Measurements from ENCODE around the gene KRTAP19-4. TPM values are rescaled to one million over a fixed set of nuclear protein-coding genes. Genes with fewer than 3 reads are reported as not detected.

Gene KRTAP19-4
- total RNA-seq, 2 donors from 2014 or later = not detected

GRCh38 chr21:30448514-30448913 lies 48.5 kb downstream of the KRTAP19-4 start:
- intact Hi-C loops (cut with DNase I) = no loop called here
- DNase-seq (no peak), ATAC-seq (no peak)
- H3K4me3 ChIP-seq = no peak overlapping the region
- no peaks in the 10 kb centered on the region for H3K4me1 ChIP-seq
- H3K27ac ChIP-seq = no peak overlapping the region
- TF ChIP-seq, protein P1, sequence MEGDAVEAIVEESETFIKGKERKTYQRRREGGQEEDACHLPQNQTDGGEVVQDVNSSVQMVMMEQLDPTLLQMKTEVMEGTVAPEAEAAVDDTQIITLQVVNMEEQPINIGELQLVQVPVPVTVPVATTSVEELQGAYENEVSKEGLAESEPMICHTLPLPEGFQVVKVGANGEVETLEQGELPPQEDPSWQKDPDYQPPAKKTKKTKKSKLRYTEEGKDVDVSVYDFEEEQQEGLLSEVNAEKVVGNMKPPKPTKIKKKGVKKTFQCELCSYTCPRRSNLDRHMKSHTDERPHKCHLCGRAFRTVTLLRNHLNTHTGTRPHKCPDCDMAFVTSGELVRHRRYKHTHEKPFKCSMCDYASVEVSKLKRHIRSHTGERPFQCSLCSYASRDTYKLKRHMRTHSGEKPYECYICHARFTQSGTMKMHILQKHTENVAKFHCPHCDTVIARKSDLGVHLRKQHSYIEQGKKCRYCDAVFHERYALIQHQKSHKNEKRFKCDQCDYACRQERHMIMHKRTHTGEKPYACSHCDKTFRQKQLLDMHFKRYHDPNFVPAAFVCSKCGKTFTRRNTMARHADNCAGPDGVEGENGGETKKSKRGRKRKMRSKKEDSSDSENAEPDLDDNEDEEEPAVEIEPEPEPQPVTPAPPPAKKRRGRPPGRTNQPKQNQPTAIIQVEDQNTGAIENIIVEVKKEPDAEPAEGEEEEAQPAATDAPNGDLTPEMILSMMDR (IDR thresholded peaks at IDR 0.05) = no peak
- TF ChIP-seq POLR2A (IDR thresholded peaks at IDR 0.05) = no peak
- no peaks in the 10 kb centered on the region for H3K36me3 ChIP-seq (replicated peaks in 1 of 2; ENCODE audit: insufficient read depth in 1 of 2, low read depth in 2 of 2)
- no peaks in the 10 kb centered on the region for H3K27me3 ChIP-seq
- WGBS, 2 donors = 77 to 85% methylated on average over 3 of the region's 3 CpGs
- H3K9me3 ChIP-seq = no peaks in the 10 kb centered on the region

DNA sequence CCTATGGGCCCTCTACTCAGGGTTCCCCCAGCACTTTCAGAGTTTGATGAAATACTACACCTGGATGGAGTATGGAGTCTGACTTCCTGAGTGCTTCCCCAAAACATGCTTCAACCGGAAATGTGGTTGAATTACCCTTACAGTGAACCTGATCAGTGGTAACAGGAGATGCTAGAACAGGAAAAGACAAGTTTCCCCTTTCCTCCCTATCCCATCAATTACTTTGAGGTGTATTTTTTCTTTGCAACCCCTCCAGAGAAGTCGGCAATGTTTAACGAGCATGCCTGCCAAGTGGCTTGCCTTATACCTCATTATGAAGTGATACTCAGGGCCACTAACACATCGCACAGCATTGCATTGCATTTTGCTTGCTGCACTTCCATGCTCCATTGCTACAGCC lies 49.9 kb downstream of the KRTAP19-4 start:
- TF ChIP-seq POLR2A (IDR thresholded peaks at IDR 0.05) = no peak
- TF ChIP-seq, protein P1 (IDR thresholded peaks at IDR 0.05) = no peak
- ATAC-seq = no peak
- Histone ChIP-seq H3K36me3 (replicated peaks in 1 of 2; ENCODE audit: insufficient read depth in 1 of 2, low read depth in 2 of 2) (no peaks in the 10 kb centered on the region), H3K27ac (no peak overlapping the region), H3K4me3 (no peak overlapping the region), H3K9me3 (no peaks in the 10 kb centered on the region), H3K4me1 (no peaks in the 10 kb centered on the region), H3K27me3 (no peaks in the 10 kb centered on the region)
- intact Hi-C loops (cut with DNase I) = no loop called here
- WGBS, 2 donors = 32 to 43% methylated on average over 4 of the region's 4 CpGs
- DNase-seq = no peak

Small RNAs within 50 kb of the gene (small RNA-seq; reads per million reads assigned to genes)
- gene AP000567.1 = not detected
- not detected for gene KRTAP19-10P
- gene KRTAP19-11P = not detected
- not detected for gene KRTAP19-9P

Other genes with a start within 250 kb of the KRTAP19-4 start
- not detected for gene KRTAP24-1, start 214.2 kb downstream of the KRTAP19-4 start, total RNA-seq
- gene KRTAP25-1, start 207.7 kb downstream of the KRTAP19-4 start, total RNA-seq = not detected
- gene KRTAP26-1, start 176.8 kb downstream of the KRTAP19-4 start, total RNA-seq = not detected
- gene KRTAP27-1, start 159.5 kb downstream of the KRTAP19-4 start, total RNA-seq = not detected
- gene KRTAP23-1, start 148.6 kb downstream of the KRTAP19-4 start, total RNA-seq = not detected
- gene KRTAP13-2, start 124.9 kb downstream of the KRTAP19-4 start, total RNA-seq = not detected
- gene KRTAP13-1, start 101.1 kb downstream of the KRTAP19-4 start, total RNA-seq = not detected
- gene KRTAP13-3, start 71.2 kb downstream of the KRTAP19-4 start, total RNA-seq = not detected
- gene KRTAP13-4, start 66.9 kb downstream of the KRTAP19-4 start, total RNA-seq = not detected
- gene KRTAP15-1, start 56.9 kb downstream of the KRTAP19-4 start, total RNA-seq = not detected
- gene KRTAP19-1, start 16.8 kb downstream of the KRTAP19-4 start, total RNA-seq = not detected
- not detected for gene KRTAP19-2, start 9.7 kb downstream of the KRTAP19-4 start, total RNA-seq
- gene KRTAP19-3, start 5.2 kb downstream of the KRTAP19-4 start, total RNA-seq = not detected
- not detected for gene KRTAP19-5, start 5.0 kb upstream of the KRTAP19-4 start, total RNA-seq
- not detected for gene KRTAP19-6, start 44.7 kb upstream of the KRTAP19-4 start, total RNA-seq
- gene KRTAP19-7, start 64.1 kb upstream of the KRTAP19-4 start, total RNA-seq = not detected
- gene KRTAP22-2, start 93.2 kb upstream of the KRTAP19-4 start, total RNA-seq = not detected
- not detected for gene KRTAP6-3, start 95.3 kb upstream of the KRTAP19-4 start, total RNA-seq
- not detected for gene KRTAP6-2, start 101.7 kb upstream of the KRTAP19-4 start, total RNA-seq
- gene KRTAP22-1, start 103.9 kb upstream of the KRTAP19-4 start, total RNA-seq = not detected
- gene KRTAP6-1, start 116.8 kb upstream of the KRTAP19-4 start, total RNA-seq = not detected
- not detected for gene KRTAP20-1, start 119.3 kb upstream of the KRTAP19-4 start, total RNA-seq
- not detected for gene KRTAP20-4, start 123.5 kb upstream of the KRTAP19-4 start, total RNA-seq
- not detected for gene KRTAP20-2, start 138.0 kb upstream of the KRTAP19-4 start, total RNA-seq
- not detected for gene KRTAP20-3, start 145.7 kb upstream of the KRTAP19-4 start, total RNA-seq
- not detected for gene KRTAP21-3, start 221.6 kb upstream of the KRTAP19-4 start, total RNA-seq